IPS-11a (cell line): ENCODE data around the gene ARHGEF16.

Experiments used
- H3K4me3 ChIP-seq: one replicate; pipeline ENCODE4 v1.5.1; 2013; ENCODE audit warnings: low read depth, low read length, control low read depth

Gene ARHGEF16

DNA sequence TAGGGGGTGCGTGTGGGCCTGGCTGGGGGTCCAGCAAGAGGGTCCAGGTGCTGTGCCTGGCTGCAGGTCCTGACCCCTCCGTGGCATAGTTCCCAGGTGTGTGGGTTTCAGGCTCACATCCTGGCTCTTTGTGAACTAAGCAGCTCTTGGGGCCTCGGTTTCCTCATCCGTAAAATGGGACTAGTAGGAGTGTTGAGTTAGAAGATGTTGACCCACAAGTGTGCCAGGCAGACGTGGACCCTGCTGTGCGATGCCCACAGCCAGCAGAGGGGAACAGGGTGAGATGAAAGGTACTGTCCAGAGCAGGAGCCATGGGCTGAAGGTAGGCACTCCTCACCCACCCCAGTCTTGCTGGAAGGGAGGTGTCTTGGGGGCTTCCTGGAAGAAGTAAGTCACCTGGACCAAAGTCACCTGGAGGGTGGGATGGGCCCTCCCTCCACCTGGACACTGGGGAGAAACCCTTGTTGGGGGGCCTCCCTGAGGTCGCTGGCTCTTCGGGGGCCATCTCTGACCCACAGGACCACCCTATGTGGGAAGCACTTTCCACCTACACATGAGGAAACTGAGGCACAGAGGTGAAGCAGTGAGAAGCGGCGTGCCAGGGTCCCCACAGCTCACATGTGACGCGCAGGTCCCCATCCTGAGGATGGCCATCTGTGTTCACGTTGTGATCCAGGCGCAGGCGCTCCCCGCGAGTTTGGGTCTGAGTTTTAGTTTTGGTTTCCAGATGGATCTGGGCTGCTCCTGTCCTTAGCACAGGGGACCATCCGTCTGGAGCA lies 1.4 kb downstream of the ARHGEF16 start:
- peak overlapping the region; percentile 56 for H3K4me3 ChIP-seq

- H3K4me3 ChIP-seq, result no peak overlapping the region
These were observed 2.0 kb downstream of the ARHGEF16 start for GRCh38 chr1:3456449-3456963.

- no peak overlapping the region for H3K4me3 ChIP-seq
These were observed 2.8 kb downstream of the ARHGEF16 start for GRCh38 chr1:3456964-3457909.

GRCh38 chr1:3457910-3458883 lies 3.7 kb downstream of the ARHGEF16 start:
- H3K4me3 ChIP-seq, result no peak overlapping the region

- no peak overlapping the region for H3K4me3 ChIP-seq
These were observed 4.8 kb downstream of the ARHGEF16 start for GRCh38 chr1:3459051-3459908.

DNA sequence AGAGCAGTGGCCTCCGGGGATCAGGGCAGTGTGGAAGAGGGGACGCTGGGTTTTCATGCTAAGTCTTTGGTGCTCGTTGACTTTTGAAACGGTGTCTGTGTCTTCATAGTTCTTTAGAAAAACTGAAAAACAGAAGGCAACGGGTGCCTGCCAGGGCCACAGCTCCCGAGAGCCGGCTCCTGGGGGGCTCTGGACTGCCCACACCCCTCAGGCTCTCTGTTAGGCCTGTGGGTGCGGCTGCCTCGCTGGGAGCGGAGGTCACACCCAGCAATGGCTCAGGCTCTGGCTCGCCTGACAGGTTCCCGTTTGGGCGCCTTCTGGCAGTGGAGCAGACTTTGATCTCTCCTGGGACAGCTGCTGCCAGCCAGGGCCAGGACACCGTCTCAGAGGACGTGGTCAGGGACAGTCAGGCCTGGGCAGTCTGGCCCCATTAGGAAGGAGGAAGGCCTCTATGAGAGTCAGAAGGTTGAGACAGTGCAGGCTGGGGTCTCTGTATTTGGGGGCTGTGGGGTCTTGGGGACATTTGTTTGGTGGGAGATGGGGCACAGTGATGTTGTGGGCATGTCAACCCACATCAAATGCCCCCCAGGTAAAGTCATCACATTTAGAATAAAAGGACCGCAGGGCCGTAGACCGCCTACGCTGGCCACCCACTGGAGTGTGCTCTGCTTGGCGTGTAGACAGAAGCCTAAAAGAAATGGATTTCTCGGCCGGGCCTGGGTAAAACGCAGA lies 5.6 kb downstream of the ARHGEF16 start:
- no peak overlapping the region for H3K4me3 ChIP-seq

DNA sequence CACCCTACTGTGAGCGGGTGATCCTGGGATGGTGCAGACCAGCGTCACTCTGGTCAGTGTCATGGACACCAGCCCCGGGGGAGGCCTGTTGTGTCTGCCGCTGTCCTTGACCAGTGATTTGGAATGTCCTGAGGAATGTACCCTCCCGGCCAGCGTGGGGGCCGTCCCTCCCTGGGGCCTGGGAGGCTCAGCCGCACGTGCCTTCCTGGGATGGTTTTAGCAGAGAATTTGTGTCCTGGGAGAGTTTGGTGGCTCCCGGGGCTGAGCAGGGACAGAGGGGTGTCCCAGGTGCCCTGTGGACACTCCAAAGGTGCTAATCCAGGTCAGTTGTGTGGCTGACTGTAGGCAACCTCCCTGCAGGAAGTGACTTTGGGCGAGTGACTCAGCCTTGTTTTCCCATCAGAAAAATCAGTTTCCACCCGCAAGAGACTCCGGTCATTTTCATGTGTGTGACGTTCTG lies 6.2 kb downstream of the ARHGEF16 start:
- H3K4me3 ChIP-seq, result no peak overlapping the region

GRCh38 chr1:3461238-3461933 lies 6.9 kb downstream of the ARHGEF16 start:
- H3K4me3 ChIP-seq, result no peak overlapping the region

- H3K4me3 ChIP-seq, result no peak overlapping the region
These were observed 7.4 kb downstream of the ARHGEF16 start for GRCh38 chr1:3461934-3462275.

DNA sequence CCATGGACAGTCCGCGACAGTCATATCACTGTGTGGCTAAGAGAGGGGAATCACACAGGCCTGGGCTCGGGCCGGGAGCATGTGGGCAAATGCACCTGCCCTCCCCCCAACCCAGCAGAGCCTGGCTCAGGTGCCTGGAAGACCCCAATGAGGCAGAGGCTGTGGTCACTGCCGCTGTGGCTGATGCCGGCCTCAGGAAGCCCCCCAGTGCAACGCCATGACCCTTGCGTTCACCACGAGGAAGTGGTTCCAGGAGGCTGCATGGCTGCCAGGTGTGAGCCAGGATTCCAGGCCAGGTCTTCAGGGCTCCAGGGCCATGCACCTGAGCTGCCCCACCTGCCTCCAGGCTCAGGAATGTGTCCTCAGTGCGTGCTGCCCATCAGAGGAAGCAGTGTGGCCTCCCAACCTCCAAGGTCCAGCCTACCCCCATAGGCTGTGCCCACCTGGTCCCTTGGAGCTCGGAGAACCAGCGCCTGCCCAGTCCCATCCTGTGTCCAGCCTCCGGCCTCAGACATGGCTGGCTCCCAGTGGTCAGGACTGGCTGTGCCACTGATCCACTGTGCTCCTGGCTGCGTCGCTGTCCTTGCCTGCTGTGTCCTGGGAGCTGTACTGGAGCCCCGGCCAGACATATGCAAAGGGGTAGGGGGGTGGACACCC lies 8.0 kb downstream of the ARHGEF16 start:
- no peak overlapping the region for H3K4me3 ChIP-seq

GRCh38 chr1:3463013-3463385 lies 8.5 kb downstream of the ARHGEF16 start:
- no peak overlapping the region for H3K4me3 ChIP-seq

- H3K4me3 ChIP-seq, result no peak overlapping the region
These were observed 9.0 kb downstream of the ARHGEF16 start for GRCh38 chr1:3463408-3463863.

- H3K4me3 ChIP-seq, result no peak overlapping the region
These were observed 9.6 kb downstream of the ARHGEF16 start for GRCh38 chr1:3463891-3464648.

DNA sequence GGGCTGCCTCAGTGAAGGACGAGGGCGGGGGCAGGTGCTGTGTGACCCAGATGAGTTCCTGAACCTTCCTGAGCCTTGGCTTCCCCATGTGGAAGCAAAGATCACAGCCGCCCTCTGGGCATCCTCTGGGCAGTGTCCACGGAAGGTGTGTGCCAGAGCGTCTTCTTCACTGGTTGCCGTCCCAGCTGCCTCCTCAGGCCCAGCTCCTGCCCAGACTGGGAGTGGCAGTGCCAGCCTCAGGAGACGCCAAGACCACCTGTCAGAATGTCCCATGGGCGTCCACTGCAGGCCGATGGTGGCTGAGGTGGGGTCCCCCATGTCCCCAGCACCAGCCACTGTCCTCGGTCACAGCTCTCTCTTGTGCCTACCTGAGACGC lies 10.2 kb downstream of the ARHGEF16 start:
- H3K4me3 ChIP-seq, result no peak overlapping the region

GRCh38 chr1:3465091-3465934 lies 10.8 kb downstream of the ARHGEF16 start:
- H3K4me3 ChIP-seq, result no peak overlapping the region

GRCh38 chr1:3465935-3466321 lies 11.5 kb downstream of the ARHGEF16 start:
- H3K4me3 ChIP-seq, result no peak overlapping the region
